ENCODE data around the gene SGK1.

Gene SGK1

DNA sequence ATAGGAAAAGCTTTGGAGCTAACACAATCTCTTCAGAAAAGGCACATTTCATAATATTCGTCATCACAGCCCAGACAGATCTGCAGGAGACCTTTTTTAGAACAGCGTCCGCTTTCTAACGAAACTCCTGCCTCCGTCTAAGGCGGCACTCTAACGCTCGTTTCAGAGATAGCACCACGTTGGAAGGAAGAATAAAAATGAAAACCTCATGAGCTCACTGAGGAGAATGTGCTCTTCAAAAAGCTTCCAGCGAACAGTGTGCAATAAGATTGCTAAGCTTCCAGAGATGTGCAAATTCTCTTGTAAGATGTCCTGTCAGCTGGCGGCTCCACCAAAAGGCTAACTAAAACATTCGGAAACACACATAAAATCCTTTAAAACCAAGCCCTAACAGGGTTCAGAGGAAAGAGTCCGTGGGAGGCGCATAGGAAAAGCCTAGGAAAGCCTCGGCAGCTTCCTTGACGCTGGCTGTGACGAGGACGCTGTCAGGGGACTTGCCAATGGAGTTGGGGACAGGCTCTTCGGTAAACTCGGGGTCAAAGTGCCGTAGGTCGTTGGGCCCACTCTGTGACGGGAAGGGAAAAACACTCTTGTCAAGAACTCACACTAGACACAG is 147.9 kb downstream of the SGK1 start:
- no peak for DNase-seq (ENCODE audit: low spot score)

DNA sequence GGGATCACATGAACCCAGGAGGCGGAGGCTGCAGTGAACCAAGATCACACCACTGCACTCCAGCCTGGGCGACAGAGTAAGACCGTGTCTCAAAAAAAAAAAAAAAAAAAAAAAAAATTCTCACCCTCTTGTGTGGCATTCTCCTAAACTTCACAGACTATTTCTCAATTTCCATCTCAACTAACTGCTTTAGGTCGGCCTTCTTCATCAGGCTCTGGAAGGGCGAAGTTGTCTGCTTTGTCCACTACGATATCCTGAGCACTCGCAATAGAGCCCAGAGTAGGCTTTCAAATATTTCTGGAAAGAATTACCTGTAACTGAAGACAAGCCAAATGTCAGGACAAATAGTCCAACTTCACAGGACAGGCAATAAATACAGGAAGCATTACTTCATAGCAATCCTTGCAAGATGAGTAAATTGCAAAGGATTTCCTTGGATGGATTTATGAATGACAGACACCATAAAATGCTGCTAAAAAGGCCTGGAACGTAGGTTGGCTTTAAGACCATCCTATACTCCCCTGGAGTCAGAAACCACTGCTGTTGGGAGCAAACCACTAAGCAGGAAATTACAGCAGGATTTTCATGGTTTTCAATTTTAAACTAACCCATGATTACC is 149.2 kb downstream of the SGK1 start:
- DNase-seq (ENCODE audit: low spot score): no peak

DNA sequence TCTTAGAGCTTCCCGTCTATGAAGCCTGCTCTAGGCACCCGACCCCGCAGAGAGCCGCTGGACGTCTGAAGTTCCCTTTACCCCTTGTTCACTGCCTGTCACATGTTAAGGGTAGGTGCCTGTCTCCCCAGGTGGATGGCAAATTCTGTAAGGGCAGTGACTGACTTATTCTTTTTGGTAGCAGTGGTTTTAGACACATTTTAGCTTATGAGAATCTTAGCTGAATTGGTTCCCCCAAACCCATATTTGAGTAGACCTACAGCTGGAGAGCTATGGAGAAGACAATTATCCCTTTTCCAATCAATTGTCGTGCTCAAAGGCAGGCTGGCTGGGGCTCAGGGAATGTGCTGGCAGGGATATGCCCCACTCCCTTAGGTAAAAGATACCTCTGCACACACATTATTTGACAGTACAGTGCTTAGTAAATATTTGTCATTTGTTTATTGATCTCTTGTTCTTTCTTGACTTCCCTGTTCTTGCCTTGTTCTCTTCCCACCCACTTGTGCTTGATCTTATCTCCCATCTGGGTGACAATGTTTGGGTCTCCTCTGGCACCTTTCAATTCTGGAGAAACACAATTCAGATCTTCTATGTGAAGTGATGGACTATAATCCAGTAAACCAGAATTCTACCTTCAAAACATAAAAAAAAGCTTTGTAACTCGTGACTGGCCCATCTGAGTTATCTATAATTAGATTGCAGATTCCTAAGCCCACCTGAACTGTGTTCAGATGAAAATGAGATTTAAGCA is 151.2 kb downstream of the SGK1 start:
- no peak for DNase-seq (ENCODE audit: low spot score)

DNA sequence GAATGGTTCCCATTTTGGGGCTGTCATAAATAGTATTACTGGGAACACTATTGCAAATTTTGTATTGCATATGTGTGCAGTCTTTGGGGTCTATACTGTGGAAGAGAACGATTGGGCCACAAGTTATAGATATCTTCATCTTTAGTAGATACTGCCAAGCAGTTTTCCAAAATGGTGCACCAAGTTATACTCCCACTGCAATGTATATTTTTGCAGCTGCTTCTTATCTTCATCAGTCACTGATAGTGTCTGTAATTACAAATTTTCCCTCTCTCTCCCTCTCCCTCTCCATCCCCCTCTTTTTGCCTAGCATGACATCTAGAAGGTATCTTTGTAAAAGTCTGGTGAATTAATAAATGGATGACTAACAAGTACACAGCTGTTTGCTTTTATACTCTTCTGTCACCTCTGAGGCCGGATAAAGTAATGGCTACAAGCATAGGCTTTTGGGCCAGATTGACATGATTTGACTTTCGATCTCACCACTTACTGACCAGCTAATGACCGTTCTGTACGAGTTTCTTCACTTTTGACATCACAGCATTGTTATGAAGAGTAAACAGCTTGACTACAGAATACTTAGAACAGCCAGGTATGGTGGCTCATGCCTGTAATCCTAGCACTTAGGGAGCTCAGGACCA is 152.2 kb downstream of the SGK1 start:
- DNase-seq (ENCODE audit: low spot score): no peak

DNA sequence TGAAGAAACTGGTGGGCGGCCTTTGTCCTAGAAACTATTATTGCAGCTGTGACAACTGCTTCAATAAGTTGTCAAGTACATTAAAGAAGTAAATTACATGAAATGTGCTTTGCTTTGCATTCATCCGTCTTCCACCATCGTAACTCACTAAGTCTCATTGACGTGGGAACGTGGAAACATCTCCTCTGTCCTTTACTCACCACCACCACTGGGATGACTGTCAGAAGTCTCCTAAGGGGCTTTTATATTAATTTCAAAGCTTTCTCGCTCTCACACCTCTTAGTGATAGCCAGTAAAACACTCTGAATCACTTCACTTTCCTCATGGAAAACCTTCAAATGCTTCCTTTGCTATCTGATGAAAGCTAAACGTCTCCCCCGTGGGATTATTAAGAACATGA is 153.6 kb downstream of the SGK1 start:
- DNase-seq (ENCODE audit: low spot score): no peak

DNA sequence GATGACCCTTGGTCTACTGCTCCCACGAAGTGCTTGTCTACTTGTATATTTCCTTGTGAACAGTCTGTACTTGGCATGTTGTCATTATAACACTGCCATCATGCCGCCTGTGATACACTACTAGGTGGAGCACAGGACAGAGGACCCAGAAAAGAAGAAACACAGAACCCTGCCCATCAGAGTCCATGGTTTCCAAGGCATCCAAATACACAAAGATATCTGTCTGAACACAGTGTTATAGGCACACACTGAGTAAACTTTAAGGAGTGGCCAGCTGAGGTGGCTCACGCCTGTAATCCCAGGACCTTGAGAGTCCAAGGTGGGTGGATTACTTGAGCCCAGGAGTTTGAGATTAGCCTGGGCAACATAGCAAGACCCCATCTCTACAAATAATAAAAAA is 155.0 kb downstream of the SGK1 start:
- DNase-seq (ENCODE audit: low spot score): no peak

DNA sequence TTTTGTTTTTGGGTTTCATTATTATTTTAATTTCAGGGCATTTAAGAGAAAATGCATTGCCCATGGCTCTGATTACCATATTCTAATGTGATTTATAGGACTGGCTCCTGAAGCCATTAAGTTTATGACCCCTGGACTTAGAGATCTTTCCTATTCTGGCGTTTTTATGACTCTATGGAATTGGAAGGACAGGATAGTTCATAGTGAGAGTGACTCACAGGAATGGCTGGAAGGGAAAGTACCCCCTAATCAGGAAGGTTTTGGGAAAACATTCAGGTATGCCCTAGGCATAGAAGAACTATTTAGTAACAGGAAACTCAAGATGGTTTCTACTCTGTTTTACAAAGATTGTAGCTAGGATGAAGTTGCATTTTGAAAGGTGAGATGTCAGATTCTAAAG is 156.9 kb downstream of the SGK1 start:
- no peak for DNase-seq (ENCODE audit: low spot score)

DNA sequence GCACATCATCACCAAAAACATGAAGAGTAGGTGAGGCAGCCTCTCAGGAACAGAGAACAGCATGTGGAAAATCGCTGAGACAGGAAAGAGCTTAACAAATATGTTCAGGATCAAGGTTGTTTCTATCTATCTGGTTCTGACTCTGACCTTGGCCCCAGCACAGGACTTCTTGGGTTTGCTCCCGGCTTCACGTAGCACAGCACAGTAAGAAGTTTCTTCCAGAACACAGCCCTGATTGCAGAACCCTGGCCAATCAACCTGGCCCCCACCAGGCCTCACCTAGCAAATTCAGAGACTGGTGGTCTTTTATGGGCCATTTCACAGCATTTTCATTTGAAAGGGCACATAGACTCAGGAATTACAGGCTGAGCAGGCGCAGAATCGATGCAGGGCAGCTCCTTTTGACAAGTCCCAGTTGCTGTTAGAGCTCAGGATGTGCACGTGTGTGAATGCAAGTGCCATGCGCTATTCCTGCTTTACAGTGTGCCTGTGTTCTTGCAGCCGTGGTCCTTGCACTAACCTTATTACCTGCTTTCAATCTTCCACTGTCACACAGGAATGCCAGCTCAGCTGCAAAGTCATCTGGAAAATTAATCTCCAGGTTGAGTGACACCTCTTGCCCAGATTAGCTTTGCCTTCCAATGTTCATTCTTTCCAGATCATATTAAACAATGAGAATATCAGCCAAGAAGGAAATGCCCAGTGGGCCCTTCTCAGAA is 165.0 kb downstream of the SGK1 start:
- no peak for DNase-seq (ENCODE audit: low spot score)

DNA sequence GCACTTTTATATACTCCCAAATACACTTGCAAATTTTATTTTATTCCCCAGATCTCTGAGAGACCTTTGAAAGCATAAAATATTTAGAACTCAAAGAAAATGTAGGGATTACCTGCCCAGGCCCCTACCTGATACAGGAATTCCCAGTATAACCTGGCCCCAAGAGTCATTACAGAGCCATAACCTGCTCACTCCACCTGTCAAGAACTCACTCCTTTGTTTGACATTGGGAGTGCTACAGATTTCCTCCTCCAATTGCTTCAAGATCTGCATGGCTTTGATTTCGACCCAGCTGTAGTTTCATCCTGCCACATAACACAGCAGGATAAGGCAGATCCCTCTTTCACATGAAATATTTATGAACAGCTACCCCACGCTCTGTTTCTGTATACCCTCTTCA is 169.3 kb downstream of the SGK1 start:
- DNase-seq (ENCODE audit: low spot score): no peak

DNA sequence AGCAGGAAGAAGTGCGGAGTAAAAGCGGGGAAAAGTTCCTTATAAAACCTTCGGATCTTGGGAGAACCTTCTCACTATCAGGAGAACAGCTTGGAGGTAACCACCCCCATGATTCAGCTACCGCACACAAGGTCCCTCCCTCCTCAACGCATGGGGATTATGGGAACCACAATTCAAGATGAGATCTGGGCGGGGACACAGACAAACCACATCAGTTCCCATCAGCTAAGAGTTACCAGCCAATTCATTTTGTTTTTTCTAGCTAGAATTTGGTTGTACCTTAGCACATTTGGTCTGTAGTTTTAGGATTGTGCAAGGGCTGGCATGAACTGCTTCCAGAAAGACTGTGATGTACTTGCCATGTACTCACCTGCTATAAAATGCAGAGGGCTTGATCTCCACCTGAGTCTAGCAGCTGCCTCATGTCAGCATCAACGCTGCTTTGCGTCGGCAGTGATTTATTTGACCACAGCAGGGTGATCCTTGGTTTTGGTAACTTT is 170.8 kb downstream of the SGK1 start:
- no peak for DNase-seq (ENCODE audit: low spot score)

DNA sequence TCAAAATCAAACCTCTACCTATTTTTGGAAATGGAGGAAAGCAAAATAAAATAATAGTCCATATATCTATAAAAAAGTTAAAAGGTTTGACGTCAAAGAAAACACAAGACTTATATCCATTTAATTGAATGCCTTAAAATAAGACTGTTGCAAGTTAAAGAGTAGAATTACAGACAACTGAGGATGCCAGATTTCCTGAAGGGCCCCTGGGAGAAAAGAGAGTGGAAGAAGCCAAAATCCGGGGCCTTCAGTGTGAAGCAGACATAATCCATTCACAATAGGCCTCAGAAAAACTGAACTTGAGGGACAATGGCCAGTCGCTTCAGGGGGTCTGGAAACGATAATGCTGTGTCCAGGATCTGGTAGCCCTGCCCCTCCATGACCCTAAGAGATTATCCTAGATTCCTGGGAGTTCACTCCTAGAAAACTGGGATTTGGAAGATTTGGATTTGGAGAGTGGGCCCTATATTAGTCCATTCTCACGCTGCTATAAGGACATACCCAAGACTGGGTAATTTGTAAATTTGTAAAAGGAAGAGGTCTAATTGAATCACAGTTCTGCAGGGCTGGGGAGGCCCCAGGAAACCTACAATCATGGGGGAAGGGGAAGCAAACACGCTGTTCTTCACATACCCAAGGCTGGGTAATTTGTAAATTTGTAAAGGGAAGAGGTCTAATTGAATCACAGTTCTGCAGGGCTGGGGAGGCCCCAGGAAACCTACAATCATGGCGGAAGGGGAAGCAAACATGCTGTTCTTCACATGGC is 171.5 kb downstream of the SGK1 start:
- no peak for DNase-seq (ENCODE audit: low spot score)

DNA sequence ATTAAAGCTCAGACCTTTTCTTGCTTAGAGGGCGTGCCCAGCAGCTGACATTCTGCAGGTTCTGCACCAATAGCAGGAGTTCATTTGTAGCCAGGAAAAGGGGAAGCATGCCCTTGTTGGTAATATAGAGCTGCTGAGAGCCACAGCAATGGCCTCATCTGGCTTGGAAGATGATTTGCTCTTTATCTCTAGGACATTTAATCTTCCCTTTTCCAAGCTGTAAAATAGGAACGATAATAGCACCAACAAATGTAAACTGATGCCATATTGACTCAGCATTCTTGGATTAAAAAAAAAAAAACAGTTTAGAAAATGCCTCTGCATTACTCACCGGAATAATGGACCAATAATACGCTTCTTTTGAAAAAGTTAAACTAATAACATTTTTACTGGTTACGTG is 172.1 kb downstream of the SGK1 start:
- DNase-seq (ENCODE audit: low spot score): peak; percentile 5

DNA sequence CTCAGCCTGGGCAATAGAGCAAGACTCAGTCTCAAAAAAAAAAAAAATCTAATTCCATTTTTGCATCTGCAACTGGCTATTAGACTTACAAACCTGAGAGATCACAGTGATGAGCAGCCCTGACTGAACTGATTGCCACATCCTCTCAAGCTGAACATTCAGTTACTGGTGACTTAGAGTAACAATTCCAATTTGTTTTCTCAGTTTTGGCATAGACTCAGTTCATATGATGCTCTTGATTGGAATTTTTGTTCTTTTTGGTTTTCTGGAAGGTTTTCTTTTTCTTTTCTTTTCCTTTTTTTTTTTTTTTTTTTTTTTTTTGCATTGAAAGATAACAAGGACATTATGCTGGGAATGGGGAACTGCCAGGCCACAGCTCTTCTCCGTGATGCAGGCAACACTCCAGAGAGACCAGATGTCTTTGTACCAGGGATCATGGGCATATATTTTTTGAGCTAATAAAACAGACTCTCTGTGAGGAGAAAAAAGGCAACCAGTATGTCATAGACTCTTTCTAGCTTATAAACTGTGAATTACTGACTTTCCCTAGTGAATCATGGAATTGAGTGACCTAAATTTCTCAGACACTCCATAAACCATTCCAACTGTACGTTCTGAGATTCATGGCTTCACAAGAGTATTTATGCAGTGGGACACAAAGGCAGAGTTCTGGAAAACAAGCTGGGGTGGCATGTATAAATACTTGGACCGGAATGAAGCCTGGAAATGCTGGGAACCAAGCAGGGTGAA is 179.5 kb downstream of the SGK1 start:
- no peak for DNase-seq (ENCODE audit: low spot score)

DNA sequence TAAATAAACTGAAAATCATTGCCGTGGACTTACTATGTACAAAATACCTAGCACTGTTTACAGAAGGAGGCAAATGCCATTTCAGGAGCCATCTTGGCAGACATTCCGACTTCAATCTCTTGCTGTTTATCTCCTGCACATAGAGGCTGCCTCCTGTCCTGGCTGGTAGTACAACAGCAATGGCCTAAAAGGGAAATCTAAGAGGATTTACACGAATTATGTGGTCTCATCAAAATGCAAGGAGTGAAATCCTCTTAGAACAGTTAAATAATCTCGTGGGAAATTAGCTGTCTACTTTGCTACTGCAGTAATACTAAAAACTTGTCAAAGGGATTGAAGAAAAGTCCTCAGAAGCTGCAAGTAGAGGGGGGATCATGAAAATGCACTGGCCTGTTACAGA is 183.3 kb downstream of the SGK1 start:
- no peak for DNase-seq (ENCODE audit: low spot score)

DNA sequence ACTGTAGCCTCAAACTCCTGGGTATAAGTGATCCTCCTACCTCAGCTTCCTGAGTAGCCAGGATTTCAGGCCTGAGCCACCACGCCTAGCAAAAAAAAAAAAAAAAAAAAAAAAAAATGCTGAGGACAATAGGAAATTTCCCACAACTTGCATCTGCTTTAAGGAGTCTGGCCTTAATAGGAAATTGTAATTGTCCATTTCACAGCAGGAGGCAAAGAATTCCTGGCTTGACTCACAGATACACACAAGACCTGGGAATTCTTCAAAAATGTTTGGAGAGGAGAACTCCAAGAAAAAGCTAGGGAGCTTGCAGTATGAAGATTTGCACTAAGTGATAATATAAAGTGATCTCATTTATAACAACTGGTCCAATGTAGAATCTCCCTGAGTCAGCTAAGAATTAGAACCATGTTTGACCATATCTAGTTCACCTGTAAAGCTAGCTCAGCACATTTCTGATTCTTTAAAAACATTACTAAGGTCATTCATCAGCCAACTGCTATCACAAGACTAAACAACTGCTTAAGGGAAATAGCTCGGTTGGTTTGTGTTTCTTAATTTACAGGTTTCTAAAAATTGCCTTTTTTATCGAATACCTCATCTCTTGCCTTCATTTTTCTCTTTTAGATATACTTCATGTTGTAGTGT is 185.3 kb downstream of the SGK1 start:
- DNase-seq (ENCODE audit: low spot score): no peak

DNA sequence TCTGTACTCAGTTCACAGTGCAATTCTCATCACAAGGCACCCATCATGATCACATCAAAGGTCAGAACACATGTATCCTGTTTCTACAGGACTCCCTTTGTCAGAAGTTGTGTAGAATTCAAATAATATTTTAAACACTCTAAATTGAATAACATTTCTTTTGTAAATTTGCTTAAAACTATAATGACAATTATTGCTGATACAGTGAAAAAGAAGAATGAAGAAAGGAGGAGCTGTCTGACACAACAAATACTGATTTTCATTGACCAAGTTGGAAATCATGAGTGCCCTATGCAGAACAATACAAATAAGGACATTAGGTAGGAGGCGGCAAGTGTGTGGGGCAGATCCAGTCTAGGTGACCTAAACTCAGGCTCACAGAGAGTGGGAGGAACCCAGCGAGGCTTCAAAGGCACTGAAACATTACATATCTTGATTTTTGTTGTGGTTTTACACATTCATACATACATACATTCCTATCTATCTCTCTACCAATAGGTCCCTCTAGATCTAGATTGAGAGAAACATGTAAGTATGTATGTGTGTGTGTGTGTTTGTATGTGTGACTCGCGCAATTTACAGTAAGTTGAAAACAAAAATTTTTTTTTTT is 186.3 kb downstream of the SGK1 start:
- DNase-seq (ENCODE audit: low spot score): no peak

DNA sequence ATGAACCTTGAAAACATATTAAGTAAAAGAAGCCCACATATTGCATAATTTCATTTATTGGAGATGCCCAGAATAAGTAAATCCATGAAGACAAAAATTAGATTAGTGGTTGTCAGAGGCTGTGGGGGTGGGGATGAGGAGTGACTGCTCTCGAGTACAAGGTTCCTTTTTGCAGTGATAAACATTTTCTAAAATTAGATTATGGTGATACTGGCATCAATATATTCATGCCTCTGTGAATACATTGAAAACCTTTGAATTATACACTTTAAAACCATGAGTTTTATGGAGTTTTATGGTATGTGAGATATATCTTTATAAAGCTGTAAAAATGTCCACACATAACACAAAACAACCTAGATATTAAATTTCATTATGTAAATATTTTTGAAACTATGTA is 189.8 kb downstream of the SGK1 start:
- DNase-seq (ENCODE audit: low spot score): no peak

DNA sequence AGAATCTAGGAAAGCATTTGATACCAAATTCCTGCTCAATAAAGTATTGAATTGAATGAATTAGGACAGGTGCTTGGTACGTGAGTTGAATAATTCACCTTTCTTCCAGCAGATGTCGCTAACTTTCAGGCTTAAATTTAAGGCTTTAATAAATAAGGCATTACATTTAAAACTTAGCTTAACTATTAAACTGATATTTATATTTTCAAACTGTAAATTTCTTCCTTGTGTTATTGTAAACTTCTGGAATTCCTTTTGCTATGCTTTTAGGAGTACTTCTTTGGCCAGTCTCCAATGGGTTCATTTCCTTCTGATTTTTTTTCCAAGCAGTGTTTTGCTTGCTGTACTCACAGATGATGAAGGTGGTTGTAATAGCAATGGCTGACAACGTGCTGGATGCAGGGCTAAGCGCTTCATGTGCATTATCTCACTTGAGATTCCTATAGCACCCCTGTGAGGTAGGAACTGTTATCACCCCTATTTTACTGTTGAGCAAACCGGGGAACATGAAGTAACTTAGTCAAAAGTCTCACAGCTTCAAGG is 194.2 kb downstream of the SGK1 start:
- DNase-seq (ENCODE audit: low spot score): peak; percentile 55

DNA sequence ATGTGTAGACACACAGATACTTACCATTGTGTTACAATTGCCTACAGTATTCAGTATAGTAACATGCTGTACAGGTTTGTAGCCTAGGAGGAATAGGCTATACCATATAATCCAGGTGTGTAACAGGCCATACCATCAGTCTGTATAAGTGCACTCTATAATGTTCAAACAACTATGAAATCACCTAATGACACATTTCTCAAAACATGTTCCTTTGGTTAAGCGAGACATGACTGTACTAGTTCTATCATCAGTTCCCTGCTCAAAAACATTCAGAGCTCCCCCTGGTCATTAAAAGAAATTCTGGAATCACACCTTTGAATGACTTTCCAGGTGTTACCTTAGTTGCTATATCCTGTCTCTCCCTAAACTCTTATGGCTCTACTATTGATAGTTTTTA is 195.1 kb downstream of the SGK1 start:
- no peak for DNase-seq (ENCODE audit: low spot score)

DNA sequence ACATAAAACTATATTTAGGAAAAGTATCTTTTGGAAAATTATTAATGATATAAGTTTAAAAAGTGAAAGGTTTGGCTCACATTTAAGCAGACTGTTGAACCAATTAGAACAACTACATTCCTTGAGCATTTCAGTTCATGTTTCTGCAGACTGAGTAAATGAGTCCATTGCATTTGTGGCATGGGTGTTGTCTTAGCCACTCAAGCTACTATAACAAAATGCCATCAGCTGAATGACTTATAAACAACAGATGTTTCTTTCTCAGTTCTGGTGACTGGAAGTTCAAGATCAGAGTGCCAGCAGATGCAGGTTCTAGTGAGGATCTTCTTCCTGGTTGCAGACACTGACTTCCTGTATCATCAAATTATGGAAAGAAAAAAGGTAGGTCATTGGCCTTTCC is 198.4 kb downstream of the SGK1 start:
- no peak for DNase-seq (ENCODE audit: low spot score)

Measured in RKO (cell line).